K562 (cell line): ENCODE results near the gene KCTD16.

Experiments
- ATF3 ChIP-seq, 2 experiments: fragments of 450-650 bp in 1 of 2; sonication (generic) in 1 of 2; formaldehyde crosslinking in 1 of 2; IDR thresholded peaks in 1 of 2; conservative IDR thresholded peaks in 1 of 2; 2 replicates each; pipeline versions ENCODE4 v1.6.1 to v1.8.1; 2016 to 2023; ENCODE audit warnings: mild to moderate bottlenecking in 2 of 2, moderate library complexity in 2 of 2, inconsistent platforms in 1 of 2, missing genetic modification reagents in 1 of 2
- ATF7 ChIP-seq: fragments of 450-650 bp; IDR thresholded peaks from 2 replicates; pipeline ENCODE4 v1.7.1; 2014; ENCODE audit warnings: mild to moderate bottlenecking, moderate library complexity
- BRCA1 ChIP-seq, 2 experiments: fragments of 450-650 bp in 1 of 2; sonication (generic) in 1 of 2; formaldehyde crosslinking in 1 of 2; IDR thresholded peaks; 2 replicates each; pipeline versions ENCODE4 v1.5.0 to v1.6.1; 2017 to 2020; ENCODE audit warnings: mild to moderate bottlenecking in 1 of 2, missing genetic modification reagents in 1 of 2
- CTCF ChIP-seq, 3 experiments: IDR thresholded peaks in 2 of 3; conservative IDR thresholded peaks in 1 of 3; 2 replicates each; pipeline ENCODE4 v1.5.1; 2011 to 2012; ENCODE audit warnings: low read length in 3 of 3, mild to moderate bottlenecking in 3 of 3, control low read depth in 2 of 3, improper control_type of control experiment in 1 of 3, inconsistent platforms in 1 of 3, low read depth in 1 of 3, mixed read lengths in 1 of 3, moderate library complexity in 1 of 3; ENCODE audit not compliant: insufficient read depth in 2 of 3
- FOXJ3 ChIP-seq: sonication (generic); formaldehyde crosslinking; IDR thresholded peaks from 2 replicates; pipeline ENCODE4 v1.4.0; 2020; ENCODE audit warnings: mild to moderate bottlenecking, missing genetic modification reagents
- GABPA ChIP-seq: fragments of 200-800 bp; sonication (Bioruptor generic); conservative IDR thresholded peaks from 2 replicates; pipeline ENCODE4 v1.6.1; 2016; ENCODE audit warnings: low read depth, missing genetic modification characterization, missing compliant biosample characterization
- HDAC2 ChIP-seq: fragments of 450-650 bp; IDR thresholded peaks from 2 replicates; pipeline ENCODE4 v1.6.1; 2016; ENCODE audit warnings: mild to moderate bottlenecking
- MTA2 ChIP-seq: fragments of 450-650 bp; IDR thresholded peaks from 2 replicates; pipeline ENCODE4 v1.6.1; 2016; ENCODE audit warnings: low read depth
- MXI1 ChIP-seq: IDR thresholded peaks from 2 replicates; pipeline ENCODE4 v1.6.1; 2011; ENCODE audit warnings: low read depth, mild to moderate bottlenecking, improper control_type of control experiment, low read length
- NR2C2 ChIP-seq, 2 experiments: fragments of 200-800 bp in 1 of 2; sonication (Bioruptor generic) in 1 of 2; sonication (generic) in 1 of 2; formaldehyde crosslinking in 1 of 2; IDR thresholded peaks; 2 replicates each; pipeline versions ENCODE4 v1.6.1 to v1.8.0; 2016 to 2022; ENCODE audit warnings: mild to moderate bottlenecking in 1 of 2, missing compliant biosample characterization in 1 of 2, missing genetic modification characterization in 1 of 2, missing genetic modification reagents in 1 of 2
- NR2F6 ChIP-seq: fragments of 450-650 bp; formaldehyde crosslinking; IDR thresholded peaks from 2 replicates; pipeline ENCODE4 v1.4.0; 2020; ENCODE audit warnings: mild to moderate bottlenecking
- POLR2AphosphoS5 ChIP-seq: IDR thresholded peaks from 2 replicates; pipeline ENCODE4 v1.6.1; 2011; ENCODE audit warnings: mild to moderate bottlenecking, low read depth, low read length, moderate library complexity; ENCODE audit not compliant: control insufficient read depth, insufficient read depth
- PREB ChIP-seq: sonication (generic); formaldehyde crosslinking; IDR thresholded peaks from 2 replicates; pipeline ENCODE4 v1.8.1; 2023; ENCODE audit warnings: mild to moderate bottlenecking, missing genetic modification reagents
- SAFB2 ChIP-seq: fragments of 200-400 bp; formaldehyde crosslinking; IDR thresholded peaks from 2 replicates; pipeline ENCODE4 v1.6.1; 2018; ENCODE audit warnings: borderline replicate concordance, low read length, low read depth, moderate library complexity; ENCODE audit not compliant: severe bottlenecking

- TF ChIP-seq SAFB2 (no peak), NR2F6 (CRISPR knock-in tag) (no peak), MTA2 (no peak), FOXJ3 (no peak), CTCF (IDR thresholded peaks at IDR 0.05 in 2 of 3, conservative IDR thresholded peaks at IDR 0.05 in 1 of 3; ENCODE audit: insufficient read depth in 2 of 3, low read depth in 1 of 3, low read length in 3 of 3) (no peak), POLR2AphosphoS5 (no peak), ATF3 (IDR thresholded peaks at IDR 0.05) (no peak), ATF3 (CRISPR knock-in tag; conservative IDR thresholded peaks at IDR 0.05) (no peak), NR2C2 (CRISPR knock-in tag; IDR thresholded peaks at IDR 0.05) (no peak), NR2C2 (tag; IDR thresholded peaks at IDR 0.05) (no peak), HDAC2 (no peak), BRCA1 (IDR thresholded peaks at IDR 0.05) (no peak), BRCA1 (CRISPR knock-in tag; IDR thresholded peaks at IDR 0.05) (no peak), GABPA (tag) (no peak), ATF7 (no peak), PREB (no peak), MXI1 (no peak)
Measured at GRCh38 chr5:144463481-144464223, 293.0 kb downstream of the KCTD16 start.
